HEK293 (cell line): ENCODE measurements around the gene CD8A.

Experiments
- CTCF ChIA-PET: fragments of 350-600 bp; formaldehyde crosslinking; extraction: SDS; loops from one replicate; lab custom pipeline; 2021; ENCODE audit warnings: antibody characterized with exemption; lab: Yijun Ruan, JAX
- POLR2A ChIA-PET: fragments of 300-600 bp; formaldehyde crosslinking; extraction: SDS; loops from one replicate; lab custom pipeline; 2020; ENCODE audit warnings: antibody characterized with exemption, inconsistent platforms; lab: Yijun Ruan, JAX
- H3K27ac ChIP-seq: fragments of 200-500 bp; sonication (Bioruptor generic); 2 replicates; pipeline ENCODE4 v1.5.1; 2014; ENCODE audit warnings: low read depth, low read length, control low read depth, inconsistent platforms; ENCODE audit errors: extremely low read depth
- H3K36me3 ChIP-seq, 2 experiments: fragments of 200-500 bp in 1 of 2; sonication (Bioruptor generic) in 1 of 2; 1 replicate in 1 of 2; 2 replicates in 1 of 2; pipeline ENCODE4 v1.5.1; 2014 to 2017; ENCODE audit warnings: inconsistent platforms in 2 of 2, low read length in 2 of 2; ENCODE audit not compliant: control insufficient read depth in 2 of 2, insufficient read depth in 1 of 2
- H3K4me1 ChIP-seq: fragments of 200-500 bp; sonication (Bioruptor generic); 2 replicates; pipeline ENCODE4 v1.5.1; 2014; ENCODE audit warnings: mild to moderate bottlenecking, low read length, inconsistent platforms; ENCODE audit not compliant: control insufficient read depth, insufficient read depth
- H3K4me3 ChIP-seq: 2 replicates; pipeline ENCODE4 v1.5.1; 2011; ENCODE audit warnings: low read depth, mild to moderate bottlenecking, control low read depth, low read length, moderate library complexity
- H3K9me3 ChIP-seq: fragments of 200-500 bp; sonication (Bioruptor generic); 2 replicates; pipeline ENCODE4 v1.5.1; 2014; ENCODE audit warnings: low read depth, low read length, inconsistent platforms; ENCODE audit not compliant: control insufficient read depth, insufficient read depth
- BCL6B ChIP-seq: fragments of 450-650 bp; formaldehyde crosslinking; IDR thresholded peaks from 2 replicates; pipeline ENCODE4 v1.5.1; 2017; ENCODE audit warnings: missing biosample characterization, missing genetic modification characterization
- CTCF ChIP-seq: fragments of 450-650 bp; formaldehyde crosslinking; IDR thresholded peaks from 2 replicates; pipeline ENCODE4 v1.5.1; 2016; ENCODE audit warnings: missing biosample characterization, missing genetic modification characterization
- GLI4 ChIP-seq: fragments of 450-650 bp; formaldehyde crosslinking; IDR thresholded peaks from 2 replicates; pipeline ENCODE4 v1.5.1; 2016; ENCODE audit warnings: missing biosample characterization, missing genetic modification characterization
- PBX3 ChIP-seq: sonication (generic); formaldehyde crosslinking; IDR thresholded peaks from 2 replicates; pipeline ENCODE4 v1.8.1; 2022; ENCODE audit warnings: mild to moderate bottlenecking, moderate library complexity, missing genetic modification reagents
- TCF7L2 ChIP-seq: IDR thresholded peaks from 2 replicates; pipeline ENCODE4 v1.6.1; 2011; ENCODE audit warnings: low read depth, mild to moderate bottlenecking, inconsistent platforms, low read length, moderate library complexity, borderline replicate concordance
- ZBTB6 ChIP-seq: fragments of 450-650 bp; formaldehyde crosslinking; IDR thresholded peaks from 2 replicates; pipeline ENCODE4 v1.5.1; 2017; ENCODE audit warnings: missing biosample characterization, missing genetic modification characterization
- ZNF140 ChIP-seq: fragments of 450-650 bp; formaldehyde crosslinking; IDR thresholded peaks from 2 replicates; pipeline ENCODE4 v1.5.1; 2016; ENCODE audit warnings: missing biosample characterization, missing genetic modification characterization
- ZNF157 ChIP-seq: fragments of 450-650 bp; formaldehyde crosslinking; IDR thresholded peaks from 2 replicates; pipeline ENCODE4 v1.5.1; 2016; ENCODE audit warnings: missing biosample characterization, missing genetic modification characterization
- ZNF174 ChIP-seq: fragments of 450-650 bp; formaldehyde crosslinking; IDR thresholded peaks from 2 replicates; pipeline ENCODE4 v1.5.0; 2017; ENCODE audit warnings: missing biosample characterization, mild to moderate bottlenecking, missing genetic modification characterization
- ZNF202 ChIP-seq: fragments of 450-650 bp; formaldehyde crosslinking; IDR thresholded peaks from 2 replicates; pipeline ENCODE4 v1.5.1; 2016; ENCODE audit warnings: missing biosample characterization, missing genetic modification characterization, borderline replicate concordance
- ZNF221 ChIP-seq: fragments of 450-650 bp; formaldehyde crosslinking; IDR thresholded peaks from 2 replicates; pipeline ENCODE4 v1.5.1; 2017; ENCODE audit warnings: missing biosample characterization, missing genetic modification characterization, borderline replicate concordance
- ZNF248 ChIP-seq: fragments of 450-650 bp; formaldehyde crosslinking; IDR thresholded peaks from 2 replicates; pipeline ENCODE4 v1.5.1; 2017; ENCODE audit warnings: missing biosample characterization, missing genetic modification characterization
- ZNF26 ChIP-seq: fragments of 450-650 bp; formaldehyde crosslinking; IDR thresholded peaks from 2 replicates; pipeline ENCODE4 v1.5.1; 2016; ENCODE audit warnings: missing biosample characterization, missing genetic modification characterization
- ZNF423 ChIP-seq: fragments of 450-650 bp; formaldehyde crosslinking; IDR thresholded peaks from 2 replicates; pipeline ENCODE4 v1.5.1; 2016; ENCODE audit warnings: missing biosample characterization, missing genetic modification characterization
- ZNF548 ChIP-seq: fragments of 450-650 bp; formaldehyde crosslinking; IDR thresholded peaks from 2 replicates; pipeline ENCODE4 v1.5.1; 2016; ENCODE audit warnings: missing biosample characterization, missing genetic modification characterization
- ZNF549 ChIP-seq: fragments of 450-650 bp; IDR thresholded peaks from 2 replicates; pipeline ENCODE4 v1.5.1; 2018; ENCODE audit warnings: missing biosample characterization, missing genetic modification characterization, mild to moderate bottlenecking, inconsistent platforms, moderate library complexity
- ZNF580 ChIP-seq: fragments of 450-650 bp; formaldehyde crosslinking; IDR thresholded peaks from 2 replicates; pipeline ENCODE4 v1.5.1; 2016; ENCODE audit warnings: missing biosample characterization, missing genetic modification characterization
- ZNF610 ChIP-seq: fragments of 450-650 bp; formaldehyde crosslinking; IDR thresholded peaks from 2 replicates; pipeline ENCODE4 v1.5.1; 2016; ENCODE audit warnings: missing biosample characterization, missing genetic modification characterization, borderline replicate concordance
- ZNF658 ChIP-seq: fragments of 450-650 bp; formaldehyde crosslinking; IDR thresholded peaks from 2 replicates; pipeline ENCODE4; 2016; ENCODE audit warnings: missing biosample characterization, missing genetic modification characterization
- ZNF704 ChIP-seq: fragments of 450-650 bp; formaldehyde crosslinking; IDR thresholded peaks from 2 replicates; pipeline ENCODE4 v1.5.1; 2016; ENCODE audit warnings: missing biosample characterization, missing genetic modification characterization
- ZNF777 ChIP-seq: fragments of 450-650 bp; formaldehyde crosslinking; IDR thresholded peaks from 2 replicates; pipeline ENCODE4 v1.5.1; 2017; ENCODE audit warnings: missing biosample characterization, missing genetic modification characterization, borderline replicate concordance
- ZNF837 ChIP-seq: fragments of 450-650 bp; formaldehyde crosslinking; IDR thresholded peaks from 2 replicates; pipeline ENCODE4 v1.5.1; 2016; ENCODE audit warnings: missing biosample characterization, missing genetic modification characterization
- ZSCAN5A ChIP-seq: fragments of 450-650 bp; formaldehyde crosslinking; IDR thresholded peaks from 2 replicates; pipeline ENCODE4 v1.5.1; 2016; ENCODE audit warnings: missing biosample characterization, missing genetic modification characterization
- ZXDB ChIP-seq: fragments of 450-650 bp; formaldehyde crosslinking; IDR thresholded peaks from 2 replicates; pipeline ENCODE4 v1.5.1; 2016; ENCODE audit warnings: missing biosample characterization, missing genetic modification characterization

The CD8A gene

GRCh38 chr2:86818957-86819356 lies 28.2 kb upstream of the CD8A start (continued):
- TF ChIP-seq ZNF140 (tag by site-specific recombination) = no peak
- no peak for TF ChIP-seq ZNF610 (tag by site-specific recombination)

- ChIA-PET CTCF (no interaction called here), POLR2A (no interaction called here)
- no peak overlapping the region for H3K4me3 ChIP-seq
- TF ChIP-seq ZBTB6 (tag by site-specific recombination) (no peak), ZNF704 (tag by site-specific recombination) (no peak), TCF7L2 (no peak), ZNF26 (tag by site-specific recombination) (no peak), ZNF658 (tag by site-specific recombination) (no peak), ZSCAN5A (tag by site-specific recombination) (no peak), ZNF248 (tag by site-specific recombination) (no peak), ZNF174 (tag by site-specific recombination) (no peak), ZNF548 (no peak)
- no peaks in the 10 kb centered on the region for H3K4me1 ChIP-seq
- H3K9me3 ChIP-seq = no peaks in the 10 kb centered on the region
- no peaks in the 10 kb centered on the region for H3K36me3 ChIP-seq
- no peak overlapping the region for H3K27ac ChIP-seq
Observed at GRCh38 chr2:86818114-86818801, 27.5 kb upstream of the CD8A start.

GRCh38 chr2:86815611-86816010 lies 24.9 kb upstream of the CD8A start:
- ChIA-PET POLR2A (no interaction called here), CTCF (interaction anchor here (0.6 kb wide), 1 partner anchor 16 kb away, joined by 3 read pairs; no protein-coding TSS in a partner anchor)
- TF ChIP-seq ZNF777 = no peak
- no peak for TF ChIP-seq ZNF157 (tag by site-specific recombination)
- TF ChIP-seq ZNF837 (tag by site-specific recombination) = no peak
- TF ChIP-seq ZXDB (tag by site-specific recombination) = no peak
- TF ChIP-seq ZNF221 (tag by site-specific recombination) = no peak
- TF ChIP-seq BCL6B = no peak
- no peak for TF ChIP-seq GLI4
- no peak for TF ChIP-seq ZNF423
- no peak for TF ChIP-seq CTCF (tag by site-specific recombination)
- no peak for TF ChIP-seq ZNF580
- TF ChIP-seq ZNF549 = no peak
- TF ChIP-seq PBX3 (CRISPR knock-in tag) = no peak
- TF ChIP-seq ZNF202 (tag by site-specific recombination) = no peak
- no peak overlapping the region for H3K27ac ChIP-seq
- H3K4me1 ChIP-seq = no peaks in the 10 kb centered on the region
- no peak overlapping the region for H3K4me3 ChIP-seq
- no peaks in the 10 kb centered on the region; a peak in 1 of 3 replicates for H3K36me3 ChIP-seq
- no peaks in the 10 kb centered on the region for H3K9me3 ChIP-seq
